ENCODE data around the gene OSBPL8.

DNA sequence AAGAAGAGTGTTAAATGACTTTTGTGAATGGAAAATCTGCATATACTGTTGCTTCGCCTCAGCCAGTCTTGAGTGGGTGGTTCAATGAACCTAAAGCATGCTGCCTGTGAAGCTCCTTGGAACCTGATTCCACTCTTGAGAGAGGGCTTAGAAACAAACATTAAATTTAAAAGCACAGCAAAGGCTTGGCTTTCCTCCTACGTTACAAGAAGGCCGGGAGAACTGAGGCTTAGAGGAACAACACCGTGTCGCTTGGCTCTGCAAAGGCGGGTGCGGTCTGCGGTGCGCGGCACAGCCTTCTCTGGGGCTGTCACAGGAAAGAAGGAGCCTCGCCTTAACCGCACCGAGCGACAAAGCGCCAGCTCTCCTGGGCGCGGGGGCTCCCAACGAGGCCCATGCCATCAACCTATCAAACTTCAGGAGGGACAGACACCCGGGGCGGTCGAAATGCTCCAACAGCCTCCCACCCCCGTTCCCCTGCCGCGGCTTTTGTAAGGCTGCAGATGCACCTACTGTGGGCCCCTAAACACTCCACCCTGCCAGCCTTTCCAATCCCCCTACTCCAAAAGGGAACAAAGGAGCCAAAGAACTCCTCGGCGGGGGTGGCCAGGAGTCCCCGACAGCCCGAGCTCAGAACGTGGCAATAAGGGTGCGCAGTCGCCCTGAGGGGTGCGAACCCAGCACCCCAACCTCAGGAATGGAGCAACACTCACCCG, 729 bp downstream of the OSBPL8 start:
- TF ChIP-seq, protein P1, sequence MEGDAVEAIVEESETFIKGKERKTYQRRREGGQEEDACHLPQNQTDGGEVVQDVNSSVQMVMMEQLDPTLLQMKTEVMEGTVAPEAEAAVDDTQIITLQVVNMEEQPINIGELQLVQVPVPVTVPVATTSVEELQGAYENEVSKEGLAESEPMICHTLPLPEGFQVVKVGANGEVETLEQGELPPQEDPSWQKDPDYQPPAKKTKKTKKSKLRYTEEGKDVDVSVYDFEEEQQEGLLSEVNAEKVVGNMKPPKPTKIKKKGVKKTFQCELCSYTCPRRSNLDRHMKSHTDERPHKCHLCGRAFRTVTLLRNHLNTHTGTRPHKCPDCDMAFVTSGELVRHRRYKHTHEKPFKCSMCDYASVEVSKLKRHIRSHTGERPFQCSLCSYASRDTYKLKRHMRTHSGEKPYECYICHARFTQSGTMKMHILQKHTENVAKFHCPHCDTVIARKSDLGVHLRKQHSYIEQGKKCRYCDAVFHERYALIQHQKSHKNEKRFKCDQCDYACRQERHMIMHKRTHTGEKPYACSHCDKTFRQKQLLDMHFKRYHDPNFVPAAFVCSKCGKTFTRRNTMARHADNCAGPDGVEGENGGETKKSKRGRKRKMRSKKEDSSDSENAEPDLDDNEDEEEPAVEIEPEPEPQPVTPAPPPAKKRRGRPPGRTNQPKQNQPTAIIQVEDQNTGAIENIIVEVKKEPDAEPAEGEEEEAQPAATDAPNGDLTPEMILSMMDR (tag by site-specific recombination; IDR thresholded peaks at IDR 0.05) = no peak
- TF ChIP-seq SP3 (tag by site-specific recombination; IDR thresholded peaks at IDR 0.05) (no peak), ZNF274 (IDR thresholded peaks at IDR 0.05; ENCODE audit: low read length) (no peak), ZNF274 (tag by site-specific recombination; IDR thresholded peaks at IDR 0.05; ENCODE audit: borderline replicate concordance) (no peak), ZNF202 (tag by site-specific recombination; IDR thresholded peaks at IDR 0.05; ENCODE audit: borderline replicate concordance) (no peak), RBAK (tag by site-specific recombination; IDR thresholded peaks at IDR 0.05) (no peak), PRDM1 (tag by site-specific recombination; IDR thresholded peaks at IDR 0.05) (no peak), ZNF121 (tag by site-specific recombination; IDR thresholded peaks at IDR 0.05) (no peak), ZNF785 (tag by site-specific recombination; IDR thresholded peaks at IDR 0.05) (no peak), SP7 (tag by site-specific recombination; IDR thresholded peaks at IDR 0.05) (no peak), ZNF768 (tag by site-specific recombination; IDR thresholded peaks at IDR 0.05) (no peak)
- TF ChIP-seq, protein P2, sequence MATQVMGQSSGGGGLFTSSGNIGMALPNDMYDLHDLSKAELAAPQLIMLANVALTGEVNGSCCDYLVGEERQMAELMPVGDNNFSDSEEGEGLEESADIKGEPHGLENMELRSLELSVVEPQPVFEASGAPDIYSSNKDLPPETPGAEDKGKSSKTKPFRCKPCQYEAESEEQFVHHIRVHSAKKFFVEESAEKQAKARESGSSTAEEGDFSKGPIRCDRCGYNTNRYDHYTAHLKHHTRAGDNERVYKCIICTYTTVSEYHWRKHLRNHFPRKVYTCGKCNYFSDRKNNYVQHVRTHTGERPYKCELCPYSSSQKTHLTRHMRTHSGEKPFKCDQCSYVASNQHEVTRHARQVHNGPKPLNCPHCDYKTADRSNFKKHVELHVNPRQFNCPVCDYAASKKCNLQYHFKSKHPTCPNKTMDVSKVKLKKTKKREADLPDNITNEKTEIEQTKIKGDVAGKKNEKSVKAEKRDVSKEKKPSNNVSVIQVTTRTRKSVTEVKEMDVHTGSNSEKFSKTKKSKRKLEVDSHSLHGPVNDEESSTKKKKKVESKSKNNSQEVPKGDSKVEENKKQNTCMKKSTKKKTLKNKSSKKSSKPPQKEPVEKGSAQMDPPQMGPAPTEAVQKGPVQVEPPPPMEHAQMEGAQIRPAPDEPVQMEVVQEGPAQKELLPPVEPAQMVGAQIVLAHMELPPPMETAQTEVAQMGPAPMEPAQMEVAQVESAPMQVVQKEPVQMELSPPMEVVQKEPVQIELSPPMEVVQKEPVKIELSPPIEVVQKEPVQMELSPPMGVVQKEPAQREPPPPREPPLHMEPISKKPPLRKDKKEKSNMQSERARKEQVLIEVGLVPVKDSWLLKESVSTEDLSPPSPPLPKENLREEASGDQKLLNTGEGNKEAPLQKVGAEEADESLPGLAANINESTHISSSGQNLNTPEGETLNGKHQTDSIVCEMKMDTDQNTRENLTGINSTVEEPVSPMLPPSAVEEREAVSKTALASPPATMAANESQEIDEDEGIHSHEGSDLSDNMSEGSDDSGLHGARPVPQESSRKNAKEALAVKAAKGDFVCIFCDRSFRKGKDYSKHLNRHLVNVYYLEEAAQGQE (tag by site-specific recombination; IDR thresholded peaks at IDR 0.05) = no peak
- TF ChIP-seq, protein P3, sequence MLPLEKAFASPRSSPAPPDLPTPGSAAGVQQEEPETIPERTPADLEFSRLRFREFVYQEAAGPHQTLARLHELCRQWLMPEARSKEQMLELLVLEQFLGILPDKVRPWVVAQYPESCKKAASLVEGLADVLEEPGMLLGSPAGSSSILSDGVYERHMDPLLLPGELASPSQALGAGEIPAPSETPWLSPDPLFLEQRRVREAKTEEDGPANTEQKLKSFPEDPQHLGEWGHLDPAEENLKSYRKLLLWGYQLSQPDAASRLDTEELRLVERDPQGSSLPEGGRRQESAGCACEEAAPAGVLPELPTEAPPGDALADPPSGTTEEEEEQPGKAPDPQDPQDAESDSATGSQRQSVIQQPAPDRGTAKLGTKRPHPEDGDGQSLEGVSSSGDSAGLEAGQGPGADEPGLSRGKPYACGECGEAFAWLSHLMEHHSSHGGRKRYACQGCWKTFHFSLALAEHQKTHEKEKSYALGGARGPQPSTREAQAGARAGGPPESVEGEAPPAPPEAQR (tag by site-specific recombination; IDR thresholded peaks at IDR 0.05) = no peak
- TF ChIP-seq, protein P4, sequence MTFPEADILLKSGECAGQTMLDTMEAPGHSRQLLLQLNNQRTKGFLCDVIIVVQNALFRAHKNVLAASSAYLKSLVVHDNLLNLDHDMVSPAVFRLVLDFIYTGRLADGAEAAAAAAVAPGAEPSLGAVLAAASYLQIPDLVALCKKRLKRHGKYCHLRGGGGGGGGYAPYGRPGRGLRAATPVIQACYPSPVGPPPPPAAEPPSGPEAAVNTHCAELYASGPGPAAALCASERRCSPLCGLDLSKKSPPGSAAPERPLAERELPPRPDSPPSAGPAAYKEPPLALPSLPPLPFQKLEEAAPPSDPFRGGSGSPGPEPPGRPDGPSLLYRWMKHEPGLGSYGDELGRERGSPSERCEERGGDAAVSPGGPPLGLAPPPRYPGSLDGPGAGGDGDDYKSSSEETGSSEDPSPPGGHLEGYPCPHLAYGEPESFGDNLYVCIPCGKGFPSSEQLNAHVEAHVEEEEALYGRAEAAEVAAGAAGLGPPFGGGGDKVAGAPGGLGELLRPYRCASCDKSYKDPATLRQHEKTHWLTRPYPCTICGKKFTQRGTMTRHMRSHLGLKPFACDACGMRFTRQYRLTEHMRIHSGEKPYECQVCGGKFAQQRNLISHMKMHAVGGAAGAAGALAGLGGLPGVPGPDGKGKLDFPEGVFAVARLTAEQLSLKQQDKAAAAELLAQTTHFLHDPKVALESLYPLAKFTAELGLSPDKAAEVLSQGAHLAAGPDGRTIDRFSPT (tag by site-specific recombination; IDR thresholded peaks at IDR 0.05) = no peak

Measured in HEK293 (cell line).